Measurements from ENCODE around the gene ZMYND12. TPM values are rescaled to one million over a fixed set of nuclear protein-coding genes. Genes with fewer than 3 reads are reported as not detected.
A peak's percentile ranks its signal among the peaks of the same experiment; 100 is the strongest.
"Not testable (repeated sequence)": the region's sequence is repeated elsewhere in the genome, so short reads cannot be mapped to it uniquely, and the experiment has no call there.

The ZMYND12 gene
- total RNA-seq (0.39 and 1.1 TPM in 2 replicates), polyA plus RNA-seq (0.21 and 1.9 TPM in 2 replicates)

GRCh38 chr1:42456010-42456753, at the start of gene ZMYND12, which contains the start of gene PPCS:
Gene ZMYND12 (minus strand): TSS chr1:42456022. CDS start chr1:42455997, 25 bp downstream.
Gene PPCS (plus strand): TSS chr1:42456543. CDS start chr1:42456566, 23 bp downstream.
- Histone ChIP-seq H3K4me1 (ENCODE audit: low read depth) (peaks cover 4% of the 10 kb centered on the region), H3K4me3 (peak within 1 kb of the TSS; percentile 45), H3K9me3 (ENCODE audit: low read depth) (no peaks in the 10 kb centered on the region), H3K36me3 (no peaks in the 10 kb centered on the region), H3K27me3 (peaks cover 3% of the 10 kb centered on the region), H3K27ac (peak within 1 kb of the TSS; percentile 82)
- peak; percentile 85 to 90 for DNase-seq (ENCODE audit: low read depth in 1 of 2, low spot score in 1 of 2)
- no peak for TF ChIP-seq CTCF (IDR thresholded peaks at IDR 0.05; ENCODE audit: low read depth, low read length)

- Histone ChIP-seq H3K27me3 (no peaks in the 10 kb centered on the region), H3K36me3 (no peaks in the 10 kb centered on the region), H3K4me1 (ENCODE audit: low read depth) (no peaks in the 10 kb centered on the region), H3K4me3 (no peak overlapping the region), H3K27ac (no peak overlapping the region), H3K9me3 (ENCODE audit: low read depth) (peaks cover 7% of the 10 kb centered on the region)
- no peak for TF ChIP-seq CTCF (IDR thresholded peaks at IDR 0.05; ENCODE audit: low read depth, low read length)
- no peak for DNase-seq (ENCODE audit: low read depth in 1 of 2, low spot score in 1 of 2)
Measured at GRCh38 chr1:42504535-42505128, 48.8 kb upstream of the ZMYND12 start.

- H3K4me1 ChIP-seq (ENCODE audit: low read depth); H3K27me3 ChIP-seq; H3K36me3 ChIP-seq; H3K9me3 ChIP-seq (ENCODE audit: low read depth); H3K4me3 ChIP-seq; DNase-seq (ENCODE audit: low read depth in 1 of 2, low spot score in 1 of 2); H3K27ac ChIP-seq: not testable (repeated sequence)
Measured at GRCh38 chr1:42502031-42502430, 46.2 kb upstream of the ZMYND12 start.

GRCh38 chr1:42490237-42490636, 34.4 kb upstream of the ZMYND12 start:
- no peak for DNase-seq (ENCODE audit: low read depth in 1 of 2, low spot score in 1 of 2)
- no peak for TF ChIP-seq CTCF (IDR thresholded peaks at IDR 0.05; ENCODE audit: low read depth, low read length)
- peaks cover 6% of the 10 kb centered on the region for H3K4me1 ChIP-seq (ENCODE audit: low read depth)
- no peaks in the 10 kb centered on the region for H3K9me3 ChIP-seq (ENCODE audit: low read depth)
- no peak overlapping the region for H3K4me3 ChIP-seq
- no peak overlapping the region for H3K27ac ChIP-seq
- H3K36me3 ChIP-seq = no peaks in the 10 kb centered on the region
- no peaks in the 10 kb centered on the region for H3K27me3 ChIP-seq

- H3K27me3 ChIP-seq = no peaks in the 10 kb centered on the region
- H3K9me3 ChIP-seq (ENCODE audit: low read depth) = no peaks in the 10 kb centered on the region
- no peaks in the 10 kb centered on the region for H3K36me3 ChIP-seq
- no peak overlapping the region for H3K4me3 ChIP-seq
- no peak for TF ChIP-seq CTCF (IDR thresholded peaks at IDR 0.05; ENCODE audit: low read depth, low read length)
- H3K4me1 ChIP-seq (ENCODE audit: low read depth) = no peaks in the 10 kb centered on the region
- H3K27ac ChIP-seq = no peak overlapping the region
- peak in 1 of 2 donors; percentile 81 for DNase-seq (ENCODE audit: low read depth in 1 of 2, low spot score in 1 of 2)
Measured at GRCh38 chr1:42484382-42484781, 28.6 kb upstream of the ZMYND12 start.

- no peaks in the 10 kb centered on the region for H3K27me3 ChIP-seq
- no peak for TF ChIP-seq CTCF (IDR thresholded peaks at IDR 0.05; ENCODE audit: low read depth, low read length)
- H3K9me3 ChIP-seq (ENCODE audit: low read depth) = no peaks in the 10 kb centered on the region
- no peaks in the 10 kb centered on the region for H3K36me3 ChIP-seq
- H3K4me1 ChIP-seq (ENCODE audit: low read depth) = no peaks in the 10 kb centered on the region
- H3K27ac ChIP-seq = no peak overlapping the region
- no peak overlapping the region for H3K4me3 ChIP-seq
- DNase-seq (ENCODE audit: low read depth in 1 of 2, low spot score in 1 of 2) = no peak
Measured at GRCh38 chr1:42482635-42483153, 26.9 kb upstream of the ZMYND12 start.
